ENCODE measurements around the gene HDAC3. TPM values are rescaled to one million over a fixed set of nuclear protein-coding genes. Genes with fewer than 3 reads are reported as not detected.

The HDAC3 gene
- total RNA-seq, 1 experiment from 2014 or later: 91.9 TPM

- RAD21 ChIA-PET (ENCODE audit: low non-redundant PET in 1 of 2, low total read pairs in 2 of 2, uncharacterized antibody in 2 of 2, unreplicated experiment in 2 of 2): no interaction called here
- DNase-seq (ENCODE audit: low read depth, low spot score): no peak
- CTCF ChIA-PET: interaction anchor here (1.1 to 2.7 kb wide), 2 partner anchors 21 to 35 kb away, joined by 4 to 16 read pairs; partner anchors contain the start of gene DIAPH1
Observed at GRCh38 chr5:141598391-141599345, 38.0 kb downstream of the HDAC3 start.

More at GRCh38 chr5:141598391-141599345, 38.0 kb downstream of the HDAC3 start:
- no peak for ATAC-seq
- H4K20me1 ChIP-seq (ENCODE audit: insufficient read depth): peaks cover 17% of the 10 kb centered on the region; the same call in 1 of the 2 replicates
- no peak overlapping the region for H3K27ac ChIP-seq (ENCODE audit: low read depth, low read length)
- no peak overlapping the region for H3K9ac ChIP-seq (ENCODE audit: low read length)
- peaks cover 0 to 6% of the 10 kb centered on the region in 2 experiments; a peak in 1 of 4 replicates for H3K4me1 ChIP-seq (ENCODE audit: control insufficient read depth in 1 of 2, insufficient read depth in 2 of 2, low read length in 2 of 2)
- no peaks in the 10 kb centered on the region for H3K9me3 ChIP-seq (ENCODE audit: control insufficient read depth in 1 of 2, insufficient read depth in 1 of 2, low read depth in 1 of 2, low read length in 2 of 2)
- TF ChIP-seq ELF1 (IDR thresholded peaks at IDR 0.05; ENCODE audit: borderline replicate concordance, low read depth): no peak
- TF ChIP-seq CEBPB (IDR thresholded peaks at IDR 0.05; ENCODE audit: low read depth): no peak
- no peak for TF ChIP-seq MAX (IDR thresholded peaks at IDR 0.05)
- TF ChIP-seq TCF7L2 (IDR thresholded peaks at IDR 0.05; ENCODE audit: borderline replicate concordance, extremely low read depth, insufficient read depth, insufficient read length): no peak
- TF ChIP-seq EZH2phosphoT487 (IDR thresholded peaks at IDR 0.05; ENCODE audit: borderline replicate concordance): no peak
- no peak for TF ChIP-seq SRF (IDR thresholded peaks at IDR 0.05; ENCODE audit: low read depth)
- TF ChIP-seq CBX3 (IDR thresholded peaks at IDR 0.05; ENCODE audit: low read depth): no peak
- TF ChIP-seq REST (IDR thresholded peaks at IDR 0.05; ENCODE audit: low read depth): no peak
- TF ChIP-seq JUND (IDR thresholded peaks at IDR 0.05): no peak
- TF ChIP-seq EGR1 (IDR thresholded peaks at IDR 0.05; ENCODE audit: low read depth): no peak
- no peak for TF ChIP-seq SIN3A (IDR thresholded peaks at IDR 0.05; ENCODE audit: low read depth)
- no peak for TF ChIP-seq ZFX (IDR thresholded peaks at IDR 0.05)
- no peak for TF ChIP-seq ATF3 (IDR thresholded peaks at IDR 0.05)
- TF ChIP-seq RAD21 (IDR thresholded peaks at IDR 0.05; ENCODE audit: low read depth): no peak
- TF ChIP-seq SP1 (IDR thresholded peaks at IDR 0.05; ENCODE audit: low read depth): no peak
- no peak for TF ChIP-seq ZBTB33 (IDR thresholded peaks at IDR 0.05; ENCODE audit: extremely low read depth, insufficient replicate concordance, low read length)
- TF ChIP-seq ZNF274 (IDR thresholded peaks at IDR 0.05; ENCODE audit: low read depth, low read length): no peak
- no peak for TF ChIP-seq POLR2A (IDR thresholded peaks at IDR 0.05; ENCODE audit: borderline replicate concordance, extremely low read depth, insufficient read depth, insufficient read length)
- peaks cover 98% of the 10 kb centered on the region for H3K79me2 ChIP-seq (ENCODE audit: insufficient read depth, low read length)
- no TSS peak for BruUV-seq (replicated peaks)
- H3K4me3 ChIP-seq (replicated peaks in 1 of 2; ENCODE audit: low read depth in 1 of 2, low read length in 2 of 2): no peak overlapping the region
- POLR2A ChIA-PET: no interaction called here
- intact Hi-C loops (cut with micrococcal nuclease): no loop called here
- no peak overlapping the region for H3K4me2 ChIP-seq (ENCODE audit: low read length)
- H2AFZ ChIP-seq (ENCODE audit: low read depth, low read length, poor library complexity, severe bottlenecking): no peak overlapping the region
- H3K36me3 ChIP-seq (ENCODE audit: control insufficient read depth in 1 of 2, insufficient read depth in 2 of 2, low read length in 2 of 2): no peaks in the 10 kb centered on the region
- no peaks in the 10 kb centered on the region for H3K27me3 ChIP-seq (ENCODE audit: insufficient read depth, low read length)
- H3K9me2 ChIP-seq (ENCODE audit: insufficient read depth): no peaks in the 10 kb centered on the region
